GM21515 (cell line): ENCODE results near the gene UMPS.
"Not testable (repeated sequence)": the region's sequence is repeated elsewhere in the genome, so short reads cannot be mapped to it uniquely, and the experiment has no call there.

Source experiments
- ATAC-seq: cut with Tn5 transposase; IDR thresholded peaks from one replicate; pipeline ENCODE4 v1.9.1; 2021; ENCODE audit not compliant: unreplicated experiment

Gene UMPS

GRCh38 chr3:124707223-124707622, 23.0 kb upstream of the UMPS start:
- not testable (repeated sequence) for ATAC-seq

DNA sequence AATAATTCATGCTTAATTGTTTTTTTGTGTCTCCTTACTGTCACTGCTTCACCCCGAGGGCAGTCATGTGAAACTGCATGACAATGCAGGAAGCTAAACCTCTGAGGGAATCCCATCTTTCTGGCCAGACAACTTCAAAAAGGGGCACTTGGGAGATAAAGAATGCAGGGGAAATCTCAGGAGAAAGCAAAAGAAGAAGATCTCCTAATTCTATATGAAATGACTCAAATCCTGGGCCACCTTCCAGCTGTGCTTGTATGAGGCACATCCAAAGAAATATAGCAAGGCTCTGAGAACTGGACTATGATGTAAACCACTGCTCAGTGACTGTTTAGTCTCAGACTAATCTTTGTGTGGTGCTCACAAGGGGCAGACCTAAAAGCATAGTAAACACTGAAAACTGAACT, 22.6 kb upstream of the UMPS start:
- ATAC-seq, result no peak

GRCh38 chr3:124714223-124714853, 15.9 kb upstream of the UMPS start:
- ATAC-seq, result no peak

DNA sequence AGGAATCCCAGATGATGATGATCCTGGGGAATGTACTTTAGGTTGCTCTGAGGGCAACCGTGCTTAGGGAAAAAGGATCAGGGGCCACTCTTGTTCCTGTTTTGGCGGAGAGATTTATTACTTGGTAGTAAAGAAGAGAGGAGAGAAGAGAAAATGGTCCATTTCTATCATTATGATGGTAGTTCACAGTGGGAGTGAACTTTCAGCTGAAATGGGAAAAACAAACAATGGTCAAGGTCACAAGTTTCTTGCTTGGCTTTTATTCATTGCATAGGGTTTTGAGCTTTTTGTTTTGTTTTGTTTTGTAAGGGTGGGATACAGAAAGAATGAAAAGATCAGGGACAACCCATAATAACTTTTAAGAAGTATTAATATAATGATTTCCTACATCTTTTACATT, 7.7 kb upstream of the UMPS start:
- ATAC-seq, result no peak

DNA sequence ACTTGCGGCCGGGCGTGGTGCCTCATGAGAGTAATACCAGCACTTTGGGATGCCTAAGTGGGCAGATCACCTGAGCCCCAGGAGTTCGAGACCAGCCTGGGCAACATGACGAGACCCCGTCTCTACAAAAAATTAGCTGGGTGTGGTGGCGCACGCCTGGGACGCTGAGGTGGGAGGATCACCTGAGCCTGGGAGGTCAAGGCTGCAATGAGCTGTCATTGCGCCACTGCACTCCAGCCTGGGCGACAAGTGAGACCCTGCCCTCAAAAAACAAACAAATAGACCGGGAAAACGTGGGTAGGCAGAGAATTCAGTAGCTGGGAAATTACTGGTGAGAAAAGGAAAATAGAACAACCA, 667 bp downstream of the UMPS start:
- no peak for ATAC-seq

DNA sequence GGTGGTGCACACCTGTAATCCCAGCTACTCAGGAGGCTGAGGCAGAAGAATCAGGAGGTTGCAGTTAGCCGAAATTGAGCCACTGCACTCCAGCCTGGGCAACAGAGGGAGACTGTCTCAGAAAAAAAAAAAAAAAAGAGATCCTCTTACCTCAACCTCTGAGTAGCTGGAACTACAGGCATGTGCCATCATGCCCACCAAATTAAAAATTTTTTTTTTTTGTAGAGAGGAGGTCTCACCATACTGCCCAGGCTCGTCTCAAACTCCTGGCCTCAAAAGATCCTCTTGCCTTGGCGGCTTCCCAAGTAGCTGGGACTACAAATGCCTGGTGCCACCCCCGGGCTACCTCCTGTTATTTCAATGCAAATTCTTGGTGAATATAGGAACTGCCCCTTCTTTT, 1.5 kb downstream of the UMPS start:
- ATAC-seq, result no peak

DNA sequence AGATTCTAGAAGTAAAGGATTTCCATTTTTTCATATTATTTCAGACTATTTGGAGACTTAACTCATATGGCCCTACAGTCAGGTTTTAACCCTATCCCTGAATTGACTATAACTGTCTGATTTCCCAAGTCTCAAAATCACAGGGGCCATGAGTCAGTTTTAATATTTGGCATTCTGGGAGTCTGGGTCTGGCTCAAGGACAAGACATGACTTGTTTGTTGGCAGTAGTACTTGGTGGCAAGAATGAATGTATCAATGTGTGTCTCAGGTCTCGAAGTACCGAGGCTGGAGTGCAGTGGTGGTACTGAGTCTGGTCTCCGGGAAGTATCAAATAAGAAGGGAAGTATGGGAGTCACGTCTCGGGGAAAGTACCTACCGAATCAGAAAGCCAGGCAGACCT, 10.8 kb downstream of the UMPS start:
- no peak for ATAC-seq

DNA sequence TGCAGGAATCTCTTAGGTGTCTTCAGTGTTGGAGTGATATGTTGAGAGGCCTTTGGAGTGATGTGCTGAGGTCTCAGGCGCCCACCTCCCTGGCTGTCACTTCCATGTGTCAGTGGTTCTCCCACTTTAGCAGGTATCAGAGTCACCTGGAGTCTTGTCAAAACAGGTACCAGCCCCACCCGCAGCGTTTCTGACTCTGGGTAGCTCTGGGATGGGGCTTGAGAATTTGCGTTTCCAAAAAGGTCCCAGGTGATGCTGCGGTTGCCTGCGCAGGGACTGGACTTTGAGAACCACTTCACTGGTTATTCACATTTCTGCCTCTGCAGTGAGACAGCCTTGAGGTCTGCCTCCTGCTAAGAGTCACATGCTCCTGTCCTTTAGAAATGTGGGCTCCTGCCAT, 15.5 kb downstream of the UMPS start:
- ATAC-seq, result no peak

GRCh38 chr3:124747111-124747981, 17.1 kb downstream of the UMPS start:
- ATAC-seq, result no peak

- ATAC-seq, result no peak
These were observed 18.4 kb downstream of the UMPS start for GRCh38 chr3:124748560-124749198.

- ATAC-seq, result not testable (repeated sequence)
These were observed 19.6 kb downstream of the UMPS start for GRCh38 chr3:124749877-124750276.

GRCh38 chr3:124751501-124751900, 21.2 kb downstream of the UMPS start:
- ATAC-seq, result no peak

DNA sequence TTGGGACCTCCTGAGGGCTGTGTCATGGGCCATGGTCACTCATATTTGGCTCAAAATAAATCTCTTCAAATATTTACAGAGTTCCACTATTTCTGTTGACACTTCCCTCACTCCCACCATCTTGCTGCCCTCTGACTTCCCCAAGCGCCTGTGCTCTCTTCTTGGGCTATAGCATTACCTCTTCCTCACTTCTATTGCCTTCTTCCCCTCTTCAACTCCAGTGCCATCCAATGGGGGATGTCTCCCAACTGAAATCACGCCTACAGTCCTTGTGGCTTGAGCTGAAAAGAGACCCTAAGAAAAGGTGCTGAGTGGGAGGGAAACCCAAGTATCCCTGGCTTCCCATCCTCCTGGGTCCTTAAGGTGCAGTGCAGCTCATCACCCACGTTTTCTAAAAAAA, 21.8 kb downstream of the UMPS start:
- no peak for ATAC-seq

- ATAC-seq, result not testable (repeated sequence)
These were observed 27.7 kb downstream of the UMPS start for GRCh38 chr3:124757926-124758325.

- no peak for ATAC-seq
These were observed 28.8 kb downstream of the UMPS start for GRCh38 chr3:124758851-124759635.

DNA sequence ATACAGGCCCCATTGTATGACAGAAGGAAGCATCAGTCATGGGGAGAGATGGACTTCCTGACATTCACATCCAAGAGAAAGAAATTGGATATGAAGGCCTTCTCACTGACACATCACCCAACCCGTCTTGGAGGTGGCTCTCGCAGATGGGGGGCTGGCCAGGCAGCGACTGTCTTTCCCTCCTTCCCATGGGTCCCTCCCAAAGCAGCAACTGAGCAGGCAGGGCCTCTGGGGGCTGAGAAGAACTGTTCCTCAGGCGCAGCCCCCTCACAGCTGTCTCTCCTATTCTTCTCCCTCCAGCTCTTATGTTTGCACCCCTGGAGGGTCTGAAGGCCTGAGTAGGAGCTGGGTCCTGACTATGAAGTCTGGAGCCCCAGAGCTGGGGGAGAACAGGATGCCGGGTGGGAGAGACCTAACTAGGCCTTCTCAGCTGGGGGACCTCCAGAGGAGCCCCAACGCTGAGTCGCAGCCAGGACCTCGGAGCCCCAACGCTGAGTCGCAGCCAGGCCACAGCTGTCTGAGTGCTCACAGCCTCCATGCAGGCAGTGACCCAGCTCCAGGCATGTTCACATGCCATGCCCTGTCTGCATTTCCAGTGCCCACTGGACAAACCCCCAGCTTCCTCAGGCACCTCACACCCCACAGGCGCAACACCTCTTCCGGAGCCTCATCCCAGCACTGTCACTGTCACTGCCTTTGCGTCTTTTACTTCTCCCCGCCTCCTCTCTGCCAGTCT, 29.6 kb downstream of the UMPS start:
- ATAC-seq, result no peak

- no peak for ATAC-seq
These were observed 30.3 kb downstream of the UMPS start for GRCh38 chr3:124760601-124761000.

DNA sequence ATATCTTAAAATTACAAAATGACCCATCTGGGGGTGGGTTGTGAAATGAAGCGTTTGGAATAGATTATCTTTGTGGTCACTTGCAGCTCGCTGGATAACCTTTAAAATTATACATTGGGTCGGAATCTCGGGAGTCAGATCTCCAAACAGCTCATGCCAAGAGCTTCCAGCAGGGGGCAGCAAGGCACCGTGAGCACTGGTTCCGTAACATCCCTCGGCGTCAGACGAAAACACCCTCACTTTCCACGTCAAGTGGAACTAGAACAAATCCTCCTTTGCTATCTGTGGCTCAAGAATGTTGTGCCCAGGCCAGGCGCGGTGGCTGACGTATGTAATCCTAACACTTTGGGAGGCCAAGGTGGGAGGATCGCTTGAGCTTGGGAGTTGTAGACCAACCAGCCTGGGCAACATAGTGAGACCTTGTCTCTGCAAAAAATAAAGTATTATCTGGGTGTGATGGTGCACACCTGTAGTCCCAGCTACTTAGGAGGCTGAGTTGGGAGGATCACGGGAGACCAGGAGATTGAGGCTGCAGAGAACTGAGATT, 31.1 kb downstream of the UMPS start:
- ATAC-seq, result no peak

DNA sequence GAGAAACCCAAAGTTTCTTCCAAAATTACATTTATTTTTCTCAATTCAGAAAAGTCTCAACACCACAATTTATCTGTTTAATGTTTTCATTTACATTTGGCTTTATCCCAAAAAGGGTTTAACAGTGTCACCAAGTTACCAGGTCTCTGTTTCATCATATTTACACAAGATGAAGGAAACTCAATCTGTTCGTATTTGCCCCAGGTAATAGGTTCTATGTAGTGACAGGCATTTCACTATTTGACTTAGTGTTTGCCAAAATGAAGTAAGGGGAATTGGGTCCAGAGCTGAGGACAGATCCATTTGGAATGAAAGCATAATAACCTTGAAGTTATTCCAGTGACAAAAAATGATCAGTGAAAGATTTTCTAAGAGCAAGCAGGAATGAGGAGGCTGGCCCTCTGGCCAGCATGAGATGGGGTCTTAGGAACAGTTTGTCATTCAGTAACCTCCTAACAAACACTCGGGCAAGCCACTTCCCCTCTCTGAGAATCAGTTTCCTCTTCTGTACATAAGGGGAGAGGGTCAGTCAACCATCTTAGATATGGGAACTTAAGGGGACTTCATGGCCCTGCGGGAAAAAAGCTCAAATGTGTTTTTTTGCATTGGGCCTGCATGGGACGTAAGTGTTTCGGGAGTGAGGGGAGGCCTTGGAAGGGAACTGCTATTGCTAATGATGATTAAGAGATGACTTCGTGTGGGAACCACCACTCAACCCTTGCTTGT, 31.8 kb downstream of the UMPS start:
- no peak for ATAC-seq

- no peak for ATAC-seq
These were observed 32.4 kb downstream of the UMPS start for GRCh38 chr3:124762661-124763011.
